ENCODE results near the gene CRYBG2.

Gene CRYBG2

DNA sequence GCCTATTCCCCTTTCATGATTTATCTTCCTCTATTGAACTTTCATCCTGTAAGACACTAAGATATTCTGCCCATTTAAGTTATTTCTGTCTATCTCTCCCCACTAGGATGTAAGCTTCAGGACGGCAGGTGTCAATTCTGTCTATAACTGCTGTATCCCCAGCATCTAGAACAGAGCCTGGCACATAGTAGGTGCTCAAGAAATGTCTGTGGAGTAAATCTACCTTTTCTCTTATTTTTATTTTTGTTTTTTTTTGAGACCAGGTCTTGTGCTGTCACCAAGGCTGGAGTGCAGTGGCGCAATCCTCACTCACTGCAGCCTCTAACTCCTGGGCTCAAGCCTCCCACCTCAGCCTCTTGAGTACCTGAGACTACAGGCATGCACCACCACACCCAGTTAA, 30.5 kb downstream of the CRYBG2 start:
- no peak overlapping the region for H2AFZ ChIP-seq (ENCODE audit: low read depth, low read length)
- H3K36me3 ChIP-seq (replicated peaks; ENCODE audit: low read depth, low read length) = no peaks in the 10 kb centered on the region
- no peak overlapping the region for H3K9ac ChIP-seq (ENCODE audit: low read length)
- no peaks in the 10 kb centered on the region for H3K79me2 ChIP-seq (ENCODE audit: low read length)
- no peak overlapping the region for H3K27ac ChIP-seq (ENCODE audit: low read length)
- H3K9me3 ChIP-seq (ENCODE audit: insufficient read depth, low read length) = no peaks in the 10 kb centered on the region
- H3K4me1 ChIP-seq (ENCODE audit: low read length) = peaks cover 11% of the 10 kb centered on the region
- TF ChIP-seq EZH2phosphoT487 (IDR thresholded peaks at IDR 0.05; ENCODE audit: low read depth) (no peak), CTCF (IDR thresholded peaks at IDR 0.05; ENCODE audit: low read depth, low read length) (no peak)
- H3K4me2 ChIP-seq (ENCODE audit: low read length) = no peak overlapping the region
- H3K27me3 ChIP-seq (ENCODE audit: low read depth, low read length) = no peaks in the 10 kb centered on the region
- no peak overlapping the region for H3K4me3 ChIP-seq (ENCODE audit: low read length)
- no peaks in the 10 kb centered on the region for H4K20me1 ChIP-seq (ENCODE audit: insufficient read depth, low read length)

DNA sequence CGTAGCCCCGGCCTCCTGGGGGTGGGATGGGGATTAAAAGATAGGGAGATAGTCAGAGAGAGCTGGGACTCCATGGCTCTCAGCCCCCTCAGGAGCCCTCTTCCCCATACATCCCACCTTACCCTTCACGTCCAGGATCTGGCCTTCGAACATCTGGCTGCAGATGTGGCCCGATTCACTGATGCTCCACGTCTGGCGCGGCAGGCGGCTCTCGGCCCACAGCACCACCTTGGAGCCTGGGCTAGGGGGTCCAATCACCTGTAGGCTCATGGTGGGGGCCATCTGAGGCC, 31.9 kb downstream of the CRYBG2 start:
- Histone ChIP-seq H3K36me3 (replicated peaks; ENCODE audit: low read depth, low read length) (no peaks in the 10 kb centered on the region), H3K27ac (ENCODE audit: low read length) (no peak overlapping the region), H3K9me3 (ENCODE audit: insufficient read depth, low read length) (no peaks in the 10 kb centered on the region), H3K27me3 (ENCODE audit: low read depth, low read length) (no peaks in the 10 kb centered on the region), H4K20me1 (ENCODE audit: insufficient read depth, low read length) (no peaks in the 10 kb centered on the region), H3K4me2 (ENCODE audit: low read length) (peak overlapping the region; percentile 62), H3K4me3 (ENCODE audit: low read length) (no peak overlapping the region), H3K9ac (ENCODE audit: low read length) (peak overlapping the region; percentile 32; the same call in 1 of the 2 replicates), H3K79me2 (ENCODE audit: low read length) (no peaks in the 10 kb centered on the region), H2AFZ (ENCODE audit: low read depth, low read length) (peak overlapping the region; percentile 85), H3K4me1 (ENCODE audit: low read length) (peaks cover 25% of the 10 kb centered on the region)
- no peak for TF ChIP-seq CTCF (IDR thresholded peaks at IDR 0.05; ENCODE audit: low read depth, low read length)
- TF ChIP-seq EZH2phosphoT487 (IDR thresholded peaks at IDR 0.05; ENCODE audit: low read depth) = no peak

DNA sequence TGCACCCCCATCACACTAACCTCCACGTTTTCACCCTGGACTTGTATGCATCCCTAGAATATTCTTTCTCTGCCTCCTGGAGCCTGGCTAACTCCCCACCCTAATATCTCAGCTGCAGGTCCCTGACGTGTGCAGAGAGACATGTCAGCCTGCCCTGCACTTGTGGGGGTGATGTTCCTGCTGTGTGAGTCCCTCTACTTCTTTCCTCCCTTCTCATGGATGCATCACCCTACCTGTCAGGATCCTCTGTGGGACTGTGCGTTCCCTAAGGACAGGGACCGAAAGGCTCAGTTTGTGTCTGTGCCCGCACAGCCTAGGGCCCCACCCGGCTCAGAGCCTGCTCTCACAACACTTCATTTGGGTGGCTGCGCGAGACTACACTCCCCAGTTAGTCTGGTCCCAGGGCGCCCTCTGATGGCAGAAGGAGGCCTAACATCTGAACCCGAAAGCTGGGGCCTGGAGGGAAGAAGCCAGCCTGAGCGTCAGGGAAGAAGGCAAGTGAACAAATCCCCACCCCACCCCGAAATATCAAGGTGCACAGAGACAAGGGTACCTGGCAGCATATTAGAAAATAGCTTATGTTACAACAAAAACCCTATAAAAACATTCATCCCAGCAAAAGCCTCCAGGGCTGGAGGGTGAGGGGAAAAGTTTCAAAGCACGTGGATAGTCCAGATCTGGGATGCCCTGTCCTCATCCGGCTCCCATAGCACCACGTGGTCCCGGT, 32.5 kb downstream of the CRYBG2 start:
- no peak for TF ChIP-seq EZH2phosphoT487 (IDR thresholded peaks at IDR 0.05; ENCODE audit: low read depth)
- peak; percentile 74 for TF ChIP-seq CTCF (IDR thresholded peaks at IDR 0.05; ENCODE audit: low read depth, low read length)
- Histone ChIP-seq H2AFZ (ENCODE audit: low read depth, low read length) (peak overlapping the region; percentile 85), H3K4me3 (ENCODE audit: low read length) (peak overlapping the region; percentile 54), H3K79me2 (ENCODE audit: low read length) (no peaks in the 10 kb centered on the region), H4K20me1 (ENCODE audit: insufficient read depth, low read length) (no peaks in the 10 kb centered on the region), H3K27me3 (ENCODE audit: low read depth, low read length) (no peaks in the 10 kb centered on the region), H3K9me3 (ENCODE audit: insufficient read depth, low read length) (no peaks in the 10 kb centered on the region), H3K36me3 (replicated peaks; ENCODE audit: low read depth, low read length) (no peaks in the 10 kb centered on the region), H3K4me2 (ENCODE audit: low read length) (peak overlapping the region; percentile 62), H3K4me1 (ENCODE audit: low read length) (peaks cover 30% of the 10 kb centered on the region), H3K27ac (ENCODE audit: low read length) (no peak overlapping the region), H3K9ac (ENCODE audit: low read length) (peak overlapping the region; percentile 32; the same call in 1 of the 2 replicates)

DNA sequence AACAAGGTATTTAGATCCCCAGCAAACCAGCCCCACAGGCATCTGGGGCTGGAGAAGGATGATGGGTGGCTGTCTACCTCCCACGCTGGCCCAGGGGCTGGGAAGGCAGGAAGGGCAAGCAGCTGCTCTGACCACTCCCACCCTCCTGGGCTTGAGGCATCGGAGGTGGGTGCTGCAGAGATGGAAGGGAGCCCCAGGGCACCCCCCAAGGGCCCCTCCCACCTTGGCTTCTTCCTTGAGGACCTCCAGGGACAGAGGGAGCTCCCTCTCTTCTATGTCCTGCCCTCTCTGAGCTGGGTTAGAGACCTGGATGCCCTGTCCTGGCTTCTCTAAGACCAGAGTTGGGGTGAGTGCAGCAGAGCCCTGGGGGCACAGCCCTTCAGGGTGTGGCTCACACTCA, 33.0 kb downstream of the CRYBG2 start:
- H3K27me3 ChIP-seq (ENCODE audit: low read depth, low read length) = no peaks in the 10 kb centered on the region
- peak overlapping the region; percentile 62 for H3K4me2 ChIP-seq (ENCODE audit: low read length)
- no peaks in the 10 kb centered on the region for H3K79me2 ChIP-seq (ENCODE audit: low read length)
- peaks cover 36% of the 10 kb centered on the region for H3K4me1 ChIP-seq (ENCODE audit: low read length)
- H3K36me3 ChIP-seq (replicated peaks; ENCODE audit: low read depth, low read length) = no peaks in the 10 kb centered on the region
- H2AFZ ChIP-seq (ENCODE audit: low read depth, low read length) = no peak overlapping the region
- H3K9me3 ChIP-seq (ENCODE audit: insufficient read depth, low read length) = no peaks in the 10 kb centered on the region
- H3K27ac ChIP-seq (ENCODE audit: low read length) = no peak overlapping the region
- H3K9ac ChIP-seq (ENCODE audit: low read length) = no peak overlapping the region
- no peaks in the 10 kb centered on the region for H4K20me1 ChIP-seq (ENCODE audit: insufficient read depth, low read length)
- H3K4me3 ChIP-seq (ENCODE audit: low read length) = no peak overlapping the region
- TF ChIP-seq CTCF (IDR thresholded peaks at IDR 0.05; ENCODE audit: low read depth, low read length) (no peak), EZH2phosphoT487 (IDR thresholded peaks at IDR 0.05; ENCODE audit: low read depth) (no peak)

All from OCI-LY3 (cell line).